HG03139 (cell line): Measurements from ENCODE around the gene CDK5RAP2.
"Not testable (repeated sequence)": the region's sequence is repeated elsewhere in the genome, so short reads cannot be mapped to it uniquely, and the experiment has no call there.

Experiments
- ATAC-seq: cut with Tn5 transposase; IDR thresholded peaks from one replicate; pipeline ENCODE4 v1.9.1; 2021; ENCODE audit not compliant: unreplicated experiment

CDK5RAP2 gene

GRCh38 chr9:120522032-120522431 is 57.9 kb downstream of the CDK5RAP2 start:
- ATAC-seq: no peak

DNA sequence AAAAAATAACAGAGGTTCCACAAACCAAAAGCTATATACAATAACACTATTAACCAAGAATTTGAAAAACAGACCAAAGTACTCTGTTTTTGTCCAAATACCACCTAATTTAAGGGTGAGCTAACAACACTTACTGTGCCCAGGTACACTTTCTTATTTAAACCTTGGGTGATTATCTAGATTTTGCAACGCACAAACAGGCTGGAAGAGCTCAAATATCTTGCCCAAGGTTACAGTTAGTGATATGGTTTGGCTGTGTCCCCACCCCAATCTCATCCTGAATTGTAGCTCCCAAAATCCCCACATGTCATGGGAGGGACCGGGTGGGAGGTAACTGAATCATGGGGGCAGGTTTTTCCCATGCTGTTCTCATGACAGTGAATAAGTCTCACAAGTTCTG is 58.9 kb downstream of the CDK5RAP2 start:
- no peak for ATAC-seq

DNA sequence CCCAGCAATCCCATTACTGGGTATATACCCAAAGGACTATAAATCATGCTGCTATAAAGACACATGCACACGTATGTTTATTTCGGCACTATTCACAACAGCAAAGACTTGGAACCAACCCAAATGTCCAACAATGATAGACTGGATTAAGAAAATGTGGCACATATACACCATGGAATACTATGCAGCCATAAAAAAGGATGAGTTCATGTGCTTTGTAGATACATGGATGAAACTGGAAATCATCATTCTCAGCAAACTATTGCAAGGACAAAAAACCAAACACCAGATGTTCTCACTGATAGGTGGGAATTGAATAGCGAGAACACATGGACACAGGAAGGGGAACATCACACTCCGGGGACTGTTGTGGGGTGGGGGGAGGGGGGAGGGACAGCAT is 64.0 kb downstream of the CDK5RAP2 start:
- ATAC-seq: not testable (repeated sequence)

GRCh38 chr9:120515481-120515880 is 64.5 kb downstream of the CDK5RAP2 start:
- ATAC-seq: not testable (repeated sequence)

- ATAC-seq: no peak
Observed at GRCh38 chr9:120514405-120514804, 65.6 kb downstream of the CDK5RAP2 start.

DNA sequence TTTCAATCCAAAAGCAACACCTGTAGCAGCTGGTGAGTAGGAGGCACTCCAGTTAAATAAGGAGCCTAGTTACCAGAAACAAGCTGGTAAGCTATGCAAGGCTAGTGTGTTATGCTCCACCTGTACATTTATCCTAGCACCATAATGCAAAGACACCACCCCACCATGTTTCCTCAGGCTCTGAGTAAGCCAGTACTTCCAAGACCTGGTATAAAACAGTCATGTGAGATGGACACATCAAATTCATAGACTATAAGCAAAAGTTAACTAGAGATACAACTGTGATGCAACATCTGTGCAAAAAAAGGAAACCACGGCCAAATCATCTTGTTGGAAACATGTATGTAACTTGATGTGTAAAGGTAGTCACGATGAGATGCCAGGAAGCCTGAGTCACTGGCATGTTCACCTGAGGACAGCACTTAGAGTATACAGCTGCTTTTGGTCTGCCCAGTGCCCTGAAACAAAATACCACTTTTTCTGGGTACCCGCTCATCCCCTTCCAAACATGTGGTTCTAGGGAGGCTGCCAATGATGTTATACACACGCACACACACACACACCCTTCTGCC is 66.1 kb downstream of the CDK5RAP2 start:
- ATAC-seq: no peak

- ATAC-seq: no peak
Observed at GRCh38 chr9:120510816-120511215, 69.2 kb downstream of the CDK5RAP2 start.

- no peak for ATAC-seq
Observed at GRCh38 chr9:120507936-120508510, 71.9 kb downstream of the CDK5RAP2 start.

DNA sequence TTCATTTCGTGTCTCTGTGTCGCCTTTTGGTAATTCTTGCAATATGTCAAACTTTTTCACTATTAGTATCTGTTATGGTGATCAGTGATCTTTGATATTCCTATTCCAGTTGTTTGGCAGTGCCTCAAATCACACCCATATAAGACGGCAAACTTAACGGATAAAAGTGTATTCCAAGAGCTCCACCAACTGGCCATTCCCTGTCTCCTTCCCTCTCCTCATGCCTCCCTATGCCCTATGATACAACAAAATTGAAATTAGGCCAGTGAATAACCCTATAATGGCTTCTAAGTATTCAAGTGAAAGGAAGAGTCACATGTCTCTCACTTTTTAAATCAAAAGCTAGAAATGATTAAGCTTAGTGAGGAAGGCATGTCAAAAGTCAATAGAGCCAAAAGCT is 74.8 kb downstream of the CDK5RAP2 start:
- ATAC-seq: no peak

GRCh38 chr9:120500733-120501132 is 79.2 kb downstream of the CDK5RAP2 start:
- no peak for ATAC-seq

GRCh38 chr9:120497865-120498264 is 82.1 kb downstream of the CDK5RAP2 start:
- ATAC-seq: not testable (repeated sequence)

GRCh38 chr9:120496438-120496837 is 83.5 kb downstream of the CDK5RAP2 start:
- not testable (repeated sequence) for ATAC-seq

DNA sequence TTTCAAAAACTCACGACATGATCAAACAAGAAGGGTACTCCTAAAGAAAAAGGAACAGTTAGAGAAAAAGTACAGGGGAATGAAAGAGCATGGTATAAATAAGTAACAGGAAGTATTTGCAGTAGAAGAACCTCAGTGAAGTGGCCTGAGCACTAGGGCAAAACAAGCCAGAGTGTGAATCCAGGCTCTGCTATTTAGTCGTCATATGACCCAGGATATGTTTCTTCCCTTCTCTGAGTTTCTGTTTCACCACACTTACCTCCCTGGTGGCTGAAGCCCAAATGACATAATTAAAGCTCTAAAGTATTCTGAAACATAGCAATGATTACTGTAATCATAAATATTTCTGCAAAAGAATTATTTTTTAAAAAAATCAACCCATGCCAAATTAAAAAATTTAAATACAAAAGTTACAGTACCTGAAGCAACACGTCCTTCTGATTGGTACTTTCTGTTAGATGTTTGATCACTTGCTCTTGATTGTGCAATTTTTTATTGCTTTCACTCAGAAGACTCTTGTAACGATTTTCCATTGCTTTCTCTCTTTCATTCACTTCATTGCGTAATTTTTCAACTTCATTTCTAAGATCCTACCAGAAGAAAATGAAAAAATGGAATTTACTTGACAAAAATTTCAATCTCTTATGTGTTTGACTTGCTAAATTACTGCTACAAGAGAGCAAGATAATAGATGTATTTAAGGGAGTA is 88.9 kb downstream of the CDK5RAP2 start:
- peak; percentile 99 for ATAC-seq

DNA sequence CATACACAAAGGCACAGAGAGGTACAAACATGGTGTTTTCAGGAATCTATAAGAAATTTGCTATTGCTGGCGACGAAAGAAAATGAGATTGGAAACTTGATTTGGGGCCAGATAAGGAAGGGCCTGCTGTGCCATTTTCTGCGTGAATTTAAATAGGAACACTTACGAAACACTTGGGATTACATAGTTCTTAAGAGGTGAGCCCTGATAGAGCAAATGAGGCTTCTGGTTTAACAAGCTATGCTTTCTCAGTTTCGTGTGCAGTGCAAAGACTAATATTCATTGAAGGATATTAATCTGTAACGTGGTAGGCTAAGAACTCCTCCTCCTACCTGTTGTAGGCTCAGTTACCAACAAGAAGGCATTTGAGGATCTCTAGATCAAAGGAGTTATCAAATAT is 93.1 kb downstream of the CDK5RAP2 start:
- ATAC-seq: no peak

GRCh38 chr9:120486347-120486746 is 93.6 kb downstream of the CDK5RAP2 start:
- no peak for ATAC-seq

DNA sequence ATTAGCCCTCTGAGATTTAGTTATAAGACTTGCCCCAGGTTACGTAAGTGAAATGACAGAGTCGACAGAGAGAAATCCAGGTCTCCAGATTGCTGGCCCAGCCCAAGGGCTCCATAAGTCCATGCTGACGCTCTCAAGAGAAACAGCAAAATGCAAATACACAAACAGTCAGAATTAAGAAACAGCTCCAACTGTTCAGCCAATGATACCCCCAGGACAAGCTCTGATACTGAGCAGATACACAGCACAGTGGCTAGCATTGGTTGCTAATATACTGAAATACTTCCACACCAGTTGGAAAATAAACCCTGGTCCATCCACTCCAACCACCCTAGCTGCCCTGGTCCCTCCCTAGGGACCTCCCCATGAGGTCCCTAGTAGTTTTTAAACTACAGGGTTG is 94.2 kb downstream of the CDK5RAP2 start:
- ATAC-seq: no peak

GRCh38 chr9:120484162-120484561 is 95.8 kb downstream of the CDK5RAP2 start:
- ATAC-seq: no peak

DNA sequence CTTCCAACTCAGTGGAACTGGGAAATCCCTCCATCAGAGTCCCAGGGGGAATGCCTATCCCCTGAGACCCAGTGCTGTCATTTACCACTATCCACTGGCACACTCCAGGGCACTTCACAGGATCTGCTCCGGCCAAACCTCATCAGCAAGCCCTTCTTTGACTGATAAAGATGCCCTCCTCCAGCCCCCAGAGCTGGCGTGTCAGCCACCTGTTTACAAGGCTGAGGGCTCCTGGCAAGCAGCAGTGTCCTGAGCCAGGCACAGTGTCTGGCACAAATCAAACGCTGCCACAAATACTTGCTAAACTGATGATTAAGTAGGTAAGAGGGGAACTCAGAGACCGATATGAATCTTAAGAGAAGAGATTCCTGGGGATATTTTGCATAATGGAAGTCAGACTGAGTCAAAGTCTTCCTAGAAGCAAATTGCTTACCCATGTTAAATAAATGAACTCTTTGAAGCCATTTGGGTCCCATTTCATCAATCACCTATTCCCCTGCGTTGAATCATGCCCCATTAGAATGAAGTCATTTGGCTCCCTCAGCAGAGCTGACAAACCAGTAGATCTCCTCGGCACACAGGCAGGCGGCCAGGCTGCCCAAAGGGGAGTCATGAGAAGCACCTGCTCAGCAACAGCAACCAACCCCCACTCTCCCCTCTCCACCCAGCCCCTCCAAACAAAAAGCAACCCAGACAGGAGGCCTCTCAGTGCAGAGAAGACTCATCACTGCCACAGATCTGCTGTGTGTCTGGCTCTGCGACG is 97.4 kb downstream of the CDK5RAP2 start:
- no peak for ATAC-seq

GRCh38 chr9:120481846-120482245 is 98.1 kb downstream of the CDK5RAP2 start:
- ATAC-seq: no peak

DNA sequence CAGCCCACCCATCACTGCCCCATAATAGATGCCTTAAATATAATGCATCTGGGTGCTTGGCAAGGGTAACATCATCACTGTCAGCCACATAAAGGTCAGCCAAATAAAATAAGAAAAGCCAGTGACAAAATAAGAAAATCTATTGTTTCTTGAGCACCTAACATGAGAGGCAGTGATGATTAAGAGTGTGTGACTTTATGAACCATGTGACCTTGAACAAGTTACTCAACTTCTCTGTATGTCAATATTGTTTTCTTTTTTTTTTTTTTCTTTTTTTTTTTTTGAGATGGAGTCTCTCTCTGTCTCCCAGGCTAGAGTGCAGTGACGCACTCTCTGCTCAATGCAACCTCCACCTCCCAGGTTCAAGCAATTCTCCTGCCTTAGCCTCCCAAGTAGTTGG is 98.7 kb downstream of the CDK5RAP2 start:
- ATAC-seq: no peak

- ATAC-seq: no peak
Observed at GRCh38 chr9:120480707-120481106, 99.3 kb downstream of the CDK5RAP2 start.

- ATAC-seq: no peak
Observed at GRCh38 chr9:120478208-120478607, 101.8 kb downstream of the CDK5RAP2 start.
